ENCODE data around the gene TDRD6. TPM values are rescaled to one million over a fixed set of nuclear protein-coding genes. Genes with fewer than 3 reads are reported as not detected.
"Not testable (repeated sequence)": the region's sequence is repeated elsewhere in the genome, so short reads cannot be mapped to it uniquely, and the experiment has no call there.

Gene TDRD6
- total RNA-seq, 2 experiments from 2014 or later: not detected

GRCh38 chr6:46733341-46733801, 45.7 kb downstream of the TDRD6 start:
- Mint-ChIP-seq H3K27me3 (peaks cover 57% of the 10 kb centered on the region), H3K9me3 (ENCODE audit: low read depth) (no peaks in the 10 kb centered on the region), H3K4me3 (no peak overlapping the region), H3K4me1 (peaks cover 3% of the 10 kb centered on the region), H3K27ac (no peak overlapping the region), H3K36me3 (ENCODE audit: low read depth) (no peaks in the 10 kb centered on the region)
- POLR2A ChIA-PET: interaction anchor here (0.5 kb wide), 1 partner anchor 43 kb away, joined by 3 read pairs; no protein-coding TSS in a partner anchor
- DNase-seq (no peak), ATAC-seq (no peak)
- intact Hi-C loops (cut with DNase I, micrococcal nuclease): no loop called here
- CTCF ChIA-PET: interaction anchor here (1.5 kb wide), 1 partner anchor 643 kb away, joined by 3 read pairs; no protein-coding TSS in a partner anchor

- Mint-ChIP-seq H3K4me3 (peak within 1 kb of the TSS; percentile 34), H3K9me3 (ENCODE audit: low read depth) (no peaks in the 10 kb centered on the region), H3K27me3 (peaks cover 50% of the 10 kb centered on the region), H3K36me3 (ENCODE audit: low read depth) (no peaks in the 10 kb centered on the region), H3K27ac (no peak within 1 kb of the TSS), H3K4me1 (peaks cover 3% of the 10 kb centered on the region)
- ChIA-PET CTCF (no interaction called here), POLR2A (no interaction called here)
- DNase-seq: peak; percentile 6
- intact Hi-C loops (cut with DNase I, micrococcal nuclease): no loop called here
- no peak for ATAC-seq
Observed at GRCh38 chr6:46734867-46735719, 47.4 kb downstream of the TDRD6 start, which contains the start of gene PLA2G7. Gene PLA2G7, minus strand, starts transcription at chr6:46735375. Its CDS starts 12,484 bp downstream, at chr6:46722891.

- H3K4me1 Mint-ChIP-seq: peaks cover 3% of the 10 kb centered on the region
- POLR2A ChIA-PET: no interaction called here
Observed at GRCh38 chr6:46735720-46736031, 48.0 kb downstream of the TDRD6 start.

GRCh38 chr6:46736906-46737305, 49.2 kb downstream of the TDRD6 start:
- Mint-ChIP-seq H3K27me3 (peaks cover 41% of the 10 kb centered on the region), H3K36me3 (ENCODE audit: low read depth) (no peaks in the 10 kb centered on the region), H3K9me3 (ENCODE audit: low read depth) (no peaks in the 10 kb centered on the region), H3K4me3 (no peak overlapping the region), H3K27ac (no peak overlapping the region), H3K4me1 (peaks cover 3% of the 10 kb centered on the region)
- ATAC-seq (no peak), DNase-seq (no peak)
- intact Hi-C loops (cut with DNase I, micrococcal nuclease): no loop called here
- ChIA-PET CTCF (interaction anchor here (0.6 kb wide), 1 partner anchor 12 kb away, joined by 3 read pairs; no protein-coding TSS in a partner anchor), POLR2A (no interaction called here)

More at GRCh38 chr6:46735720-46736031, 48.0 kb downstream of the TDRD6 start:
- Mint-ChIP-seq H3K9me3 (ENCODE audit: low read depth) (no peaks in the 10 kb centered on the region), H3K27me3 (peaks cover 47% of the 10 kb centered on the region), H3K27ac (no peak overlapping the region), H3K4me3 (no peak overlapping the region), H3K36me3 (ENCODE audit: low read depth) (no peaks in the 10 kb centered on the region)
- intact Hi-C loops (cut with DNase I, micrococcal nuclease): no loop called here
- no peak for DNase-seq
- CTCF ChIA-PET: interaction anchor here (0.7 kb wide), 1 partner anchor 270 kb away, joined by 3 read pairs; no protein-coding TSS in a partner anchor
- no peak for ATAC-seq

- ATAC-seq: no peak
- H3K4me1 Mint-ChIP-seq: no peaks in the 10 kb centered on the region
- H3K9me3 Mint-ChIP-seq (ENCODE audit: low read depth): no peaks in the 10 kb centered on the region
Observed at GRCh38 chr6:46741482-46741881, 53.8 kb downstream of the TDRD6 start.

GRCh38 chr6:46741910-46742309, 54.2 kb downstream of the TDRD6 start:
- ATAC-seq: no peak
- H3K4me1 Mint-ChIP-seq: no peaks in the 10 kb centered on the region
- intact Hi-C loops (cut with DNase I, micrococcal nuclease): no loop called here
- ChIA-PET CTCF (no interaction called here), POLR2A (no interaction called here)
- H3K4me3 Mint-ChIP-seq: no peak overlapping the region
- H3K27ac Mint-ChIP-seq: no peak overlapping the region
- no peak for DNase-seq
- H3K27me3 Mint-ChIP-seq: peaks cover 15% of the 10 kb centered on the region
- H3K36me3 Mint-ChIP-seq (ENCODE audit: low read depth): no peaks in the 10 kb centered on the region
- H3K9me3 Mint-ChIP-seq (ENCODE audit: low read depth): no peaks in the 10 kb centered on the region

More at GRCh38 chr6:46741482-46741881, 53.8 kb downstream of the TDRD6 start:
- CTCF ChIA-PET: no interaction called here
- POLR2A ChIA-PET: no interaction called here
- Mint-ChIP-seq H3K27me3 (peaks cover 17% of the 10 kb centered on the region), H3K36me3 (ENCODE audit: low read depth) (no peaks in the 10 kb centered on the region), H3K4me3 (no peak overlapping the region), H3K27ac (no peak overlapping the region)
- intact Hi-C loops (cut with DNase I, micrococcal nuclease): no loop called here
- DNase-seq: no peak

- Mint-ChIP-seq H3K9me3 (ENCODE audit: low read depth) (no peaks in the 10 kb centered on the region), H3K4me1 (no peaks in the 10 kb centered on the region), H3K27me3 (peaks cover 11% of the 10 kb centered on the region), H3K27ac (no peak overlapping the region), H3K36me3 (ENCODE audit: low read depth) (no peaks in the 10 kb centered on the region), H3K4me3 (no peak overlapping the region)
- intact Hi-C loops (cut with DNase I, micrococcal nuclease): no loop called here
- ChIA-PET CTCF (no interaction called here), POLR2A (no interaction called here)
- DNase-seq: no peak
- no peak for ATAC-seq
Observed at GRCh38 chr6:46743425-46744158, 55.9 kb downstream of the TDRD6 start.

- H3K4me3 Mint-ChIP-seq; DNase-seq; H3K4me1 Mint-ChIP-seq; CTCF ChIA-PET; H3K27ac Mint-ChIP-seq; intact Hi-C loops (cut with DNase I, micrococcal nuclease); POLR2A ChIA-PET; ATAC-seq; H3K9me3 Mint-ChIP-seq (ENCODE audit: low read depth); H3K36me3 Mint-ChIP-seq (ENCODE audit: low read depth): not testable (repeated sequence)
- peaks cover 11% of the 10 kb centered on the region for H3K27me3 Mint-ChIP-seq
Observed at GRCh38 chr6:46744159-46744725, 56.6 kb downstream of the TDRD6 start.

- no peak for DNase-seq
- ChIA-PET POLR2A (no interaction called here), CTCF (no interaction called here)
- ATAC-seq: no peak
- H3K4me1 Mint-ChIP-seq: no peaks in the 10 kb centered on the region
- H3K27ac Mint-ChIP-seq: no peak overlapping the region
- no peak overlapping the region for H3K4me3 Mint-ChIP-seq
- H3K27me3 Mint-ChIP-seq: peaks cover 11% of the 10 kb centered on the region
- H3K36me3 Mint-ChIP-seq (ENCODE audit: low read depth): no peaks in the 10 kb centered on the region
- no peaks in the 10 kb centered on the region for H3K9me3 Mint-ChIP-seq (ENCODE audit: low read depth)
- intact Hi-C loops (cut with DNase I, micrococcal nuclease): no loop called here
Observed at GRCh38 chr6:46745973-46746372, 58.3 kb downstream of the TDRD6 start.

- H3K36me3 Mint-ChIP-seq (ENCODE audit: low read depth): no peaks in the 10 kb centered on the region
- intact Hi-C loops (cut with DNase I, micrococcal nuclease): no loop called here
- ATAC-seq (no peak), DNase-seq (no peak)
- ChIA-PET CTCF (no interaction called here), POLR2A (no interaction called here)
- no peaks in the 10 kb centered on the region for H3K9me3 Mint-ChIP-seq (ENCODE audit: low read depth)
- no peaks in the 10 kb centered on the region for H3K4me1 Mint-ChIP-seq
- peaks cover 14% of the 10 kb centered on the region for H3K27me3 Mint-ChIP-seq
- H3K27ac Mint-ChIP-seq: no peak within 1 kb of the TSS
- H3K4me3 Mint-ChIP-seq: no peak within 1 kb of the TSS
Observed at GRCh38 chr6:46746696-46747095, 59.0 kb downstream of the TDRD6 start, which contains the start of gene ANKRD66. Gene ANKRD66, plus strand, starts transcription at chr6:46746933. Its CDS starts 5,016 bp downstream, at chr6:46751949.

GRCh38 chr6:46748940-46749503, 61.3 kb downstream of the TDRD6 start:
- no peaks in the 10 kb centered on the region for H3K4me1 Mint-ChIP-seq
- H3K27me3 Mint-ChIP-seq: peaks cover 16% of the 10 kb centered on the region
- H3K36me3 Mint-ChIP-seq (ENCODE audit: low read depth): no peaks in the 10 kb centered on the region
- no peaks in the 10 kb centered on the region for H3K9me3 Mint-ChIP-seq (ENCODE audit: low read depth)
- ATAC-seq (no peak), DNase-seq (no peak)
- no peak overlapping the region for H3K27ac Mint-ChIP-seq
- CTCF ChIA-PET: no interaction called here
- no peak overlapping the region for H3K4me3 Mint-ChIP-seq
- intact Hi-C loops (cut with DNase I, micrococcal nuclease): no loop called here
- POLR2A ChIA-PET: no interaction called here

All from activated CD4-positive, alpha-beta T cell treated with anti-CD3 and anti-CD28 coated beads for 36 hours (primary cell).